ENCODE measurements around the gene BIRC7.

Gene BIRC7

DNA sequence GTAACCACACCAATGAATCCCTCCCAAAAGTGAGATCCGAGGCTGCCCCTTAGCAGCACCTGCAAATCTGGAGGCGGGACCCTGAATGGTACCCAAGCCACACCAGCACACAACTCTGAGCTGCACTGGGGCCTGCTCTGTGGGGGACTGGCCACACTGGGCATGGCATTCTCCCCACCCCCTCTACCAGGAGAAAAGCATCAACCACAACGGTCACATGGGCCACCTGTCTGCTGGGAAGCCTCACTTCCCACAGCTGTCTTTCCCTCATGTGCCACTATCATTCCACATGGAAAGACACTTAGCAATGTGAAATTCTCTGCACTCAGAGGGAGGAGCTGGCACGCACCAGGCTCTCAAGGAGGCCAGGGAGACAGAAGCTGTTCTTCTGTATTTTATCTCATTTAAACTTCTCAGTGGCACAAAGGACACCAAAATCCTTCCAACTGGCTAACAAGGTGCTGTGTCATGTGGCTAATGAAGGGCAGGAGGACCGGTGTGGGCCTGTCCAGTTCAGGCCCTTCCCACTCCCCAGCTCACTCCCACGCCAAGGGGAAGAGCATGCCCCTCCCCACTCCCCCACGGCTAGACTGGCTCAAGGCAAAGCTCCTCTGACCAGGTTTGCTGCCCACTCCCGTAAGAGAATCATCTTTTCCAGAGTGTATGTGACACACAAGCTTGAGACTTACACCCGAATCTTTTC lies 38.8 kb upstream of the BIRC7 start:
- Mint-ChIP-seq H3K27me3 (no peaks in the 10 kb centered on the region), H3K4me1 (peaks cover 22% of the 10 kb centered on the region), H3K9me3 (no peaks in the 10 kb centered on the region), H3K36me3 (ENCODE audit: low read depth) (peaks cover 32% of the 10 kb centered on the region), H3K4me3 (no peak overlapping the region), H3K27ac (no peak overlapping the region)
- ATAC-seq (no peak), DNase-seq (no peak)

- H3K4me1 Mint-ChIP-seq, result peaks cover 25% of the 10 kb centered on the region
- no peak for ATAC-seq
- DNase-seq, result no peak
- H3K4me3 Mint-ChIP-seq, result no peak overlapping the region
- no peaks in the 10 kb centered on the region for H3K9me3 Mint-ChIP-seq
- no peak overlapping the region for H3K27ac Mint-ChIP-seq
- H3K36me3 Mint-ChIP-seq (ENCODE audit: low read depth), result peaks cover 40% of the 10 kb centered on the region
- H3K27me3 Mint-ChIP-seq, result no peaks in the 10 kb centered on the region
Measured at GRCh38 chr20:63198606-63199005, 37.1 kb upstream of the BIRC7 start.

GRCh38 chr20:63202021-63202420 lies 33.7 kb upstream of the BIRC7 start:
- no peak overlapping the region for H3K27ac Mint-ChIP-seq
- H3K36me3 Mint-ChIP-seq (ENCODE audit: low read depth), result peaks cover 35% of the 10 kb centered on the region

DNA sequence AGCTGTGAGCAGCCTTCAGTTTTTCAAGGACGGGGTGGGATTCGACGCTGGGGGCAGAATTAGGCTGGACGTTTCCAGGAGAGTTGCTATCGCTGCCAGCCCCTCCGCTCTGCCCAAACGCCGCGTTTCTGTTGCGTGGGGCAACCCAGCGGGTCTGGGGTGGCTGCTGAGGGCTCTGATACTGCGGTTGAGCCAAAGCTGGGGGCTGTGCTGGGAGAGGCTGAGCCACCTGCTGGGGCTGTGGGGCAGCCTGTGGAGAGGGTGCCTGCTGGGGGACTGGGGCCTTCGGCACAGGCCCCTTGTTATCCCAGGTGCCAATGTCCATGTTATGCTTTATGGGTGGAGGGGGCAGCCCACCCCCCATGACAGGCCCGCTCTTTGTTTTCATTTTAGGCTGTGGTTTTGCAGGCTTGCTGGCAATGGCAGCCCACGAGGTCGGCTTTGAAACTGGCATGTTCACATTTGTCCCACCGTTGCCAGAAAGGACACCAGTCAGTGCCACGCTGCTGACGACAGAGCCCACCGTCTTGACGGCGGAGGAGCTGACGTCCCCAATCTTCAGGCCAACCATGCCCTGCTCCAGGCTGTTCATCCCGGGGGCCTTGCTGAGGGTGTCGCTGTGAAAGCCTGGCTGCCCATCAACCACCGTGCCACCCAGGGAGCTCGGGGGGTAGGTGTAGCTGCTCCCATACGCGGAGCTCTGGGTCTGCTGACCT lies 32.7 kb upstream of the BIRC7 start:
- ATAC-seq, result no peak
- Mint-ChIP-seq H3K27ac (no peak overlapping the region), H3K9me3 (no peaks in the 10 kb centered on the region), H3K4me3 (no peak overlapping the region), H3K4me1 (peaks cover 11% of the 10 kb centered on the region), H3K36me3 (ENCODE audit: low read depth) (peaks cover 40% of the 10 kb centered on the region), H3K27me3 (no peaks in the 10 kb centered on the region)
- DNase-seq, result no peak

More at GRCh38 chr20:63202021-63202420, 33.7 kb upstream of the BIRC7 start:
- DNase-seq (no peak), ATAC-seq (no peak)
- H3K9me3 Mint-ChIP-seq, result no peaks in the 10 kb centered on the region
- peaks cover 17% of the 10 kb centered on the region for H3K4me1 Mint-ChIP-seq
- H3K27me3 Mint-ChIP-seq, result no peaks in the 10 kb centered on the region
- no peak overlapping the region for H3K4me3 Mint-ChIP-seq

GRCh38 chr20:63204362-63204761 lies 31.3 kb upstream of the BIRC7 start:
- Mint-ChIP-seq H3K27ac (no peak overlapping the region), H3K4me3 (no peak overlapping the region), H3K36me3 (ENCODE audit: low read depth) (peaks cover 41% of the 10 kb centered on the region), H3K9me3 (no peaks in the 10 kb centered on the region), H3K4me1 (peaks cover 6% of the 10 kb centered on the region), H3K27me3 (no peaks in the 10 kb centered on the region)
- no peak for ATAC-seq
- DNase-seq, result no peak

DNA sequence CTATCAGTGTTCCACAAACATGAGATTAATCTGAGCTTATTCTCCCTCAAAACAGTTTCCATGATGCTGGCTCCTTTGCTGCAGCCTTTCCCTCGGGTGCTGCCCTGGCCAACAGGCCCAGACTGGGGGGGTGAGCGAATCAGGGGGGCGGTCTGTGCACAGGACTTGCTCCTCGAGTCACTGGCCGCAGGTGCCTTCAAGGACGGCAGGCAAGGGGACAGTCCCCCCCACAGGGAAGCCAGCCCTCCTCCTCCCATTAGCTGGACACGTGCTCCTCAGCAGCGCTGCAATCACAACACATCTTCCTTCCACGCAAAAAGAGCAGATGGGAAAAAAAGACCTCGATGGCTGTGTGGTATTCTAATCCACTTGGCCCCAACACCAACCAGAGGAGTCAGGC lies 29.8 kb upstream of the BIRC7 start:
- Mint-ChIP-seq H3K36me3 (ENCODE audit: low read depth) (peaks cover 45% of the 10 kb centered on the region), H3K9me3 (no peaks in the 10 kb centered on the region), H3K27me3 (no peaks in the 10 kb centered on the region), H3K27ac (no peak overlapping the region), H3K4me1 (peaks cover 15% of the 10 kb centered on the region), H3K4me3 (no peak overlapping the region)
- ATAC-seq (no peak), DNase-seq (no peak)

DNA sequence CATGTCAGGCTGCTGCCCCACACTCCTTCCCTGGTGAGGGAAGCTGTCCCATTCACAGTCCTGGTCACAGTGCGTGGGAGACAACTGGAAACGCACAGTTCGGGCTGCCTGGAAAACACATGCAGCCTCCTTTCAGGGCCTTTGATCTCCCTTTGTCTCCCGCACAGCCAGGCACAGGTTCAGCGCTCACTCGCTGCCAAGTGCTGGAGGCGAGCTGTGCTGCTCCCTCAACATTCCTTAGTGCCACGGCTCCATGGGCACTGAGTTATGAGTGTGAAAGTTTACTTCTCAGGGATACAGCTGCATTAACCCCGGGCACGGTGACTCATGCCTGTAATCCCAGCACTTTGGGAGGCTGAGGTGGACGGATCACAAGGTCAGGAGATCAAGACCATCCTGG lies 28.8 kb upstream of the BIRC7 start:
- no peaks in the 10 kb centered on the region for H3K27me3 Mint-ChIP-seq
- peaks cover 43% of the 10 kb centered on the region for H3K36me3 Mint-ChIP-seq (ENCODE audit: low read depth)
- H3K4me1 Mint-ChIP-seq, result peaks cover 17% of the 10 kb centered on the region
- H3K4me3 Mint-ChIP-seq, result no peak overlapping the region
- ATAC-seq, result no peak
- no peaks in the 10 kb centered on the region for H3K9me3 Mint-ChIP-seq
- H3K27ac Mint-ChIP-seq, result no peak overlapping the region
- DNase-seq, result no peak

DNA sequence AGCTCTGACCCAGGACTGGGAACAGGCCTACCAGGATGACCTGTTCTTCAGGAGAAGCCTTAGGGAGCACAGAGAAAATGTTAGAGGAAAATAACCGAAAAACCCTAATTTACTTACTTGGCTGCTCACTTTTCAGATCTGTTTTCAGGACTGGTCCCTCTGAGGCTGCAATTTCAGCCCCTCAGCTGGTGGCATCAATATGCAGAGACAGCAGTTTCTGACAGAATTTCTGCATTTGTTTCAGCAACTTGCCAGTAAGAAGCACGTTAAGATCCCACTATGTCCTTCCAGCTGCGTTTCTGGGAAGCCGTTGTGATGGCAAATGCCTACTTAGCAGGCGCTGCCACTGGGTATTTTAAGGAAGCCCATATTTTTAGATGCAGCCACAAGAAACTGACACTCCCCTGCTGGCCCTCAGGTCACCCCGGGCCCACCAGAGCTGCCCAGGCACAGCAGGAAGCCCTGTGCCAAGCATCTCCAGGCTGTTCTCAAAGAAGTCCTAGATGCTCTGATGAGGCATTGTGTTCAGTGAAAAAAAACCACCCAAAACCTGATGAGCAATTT lies 27.3 kb upstream of the BIRC7 start:
- peaks cover 27% of the 10 kb centered on the region for H3K4me1 Mint-ChIP-seq
- no peaks in the 10 kb centered on the region for H3K9me3 Mint-ChIP-seq
- H3K36me3 Mint-ChIP-seq (ENCODE audit: low read depth), result peaks cover 48% of the 10 kb centered on the region
- ATAC-seq (no peak), DNase-seq (no peak)
- no peak overlapping the region for H3K4me3 Mint-ChIP-seq
- no peak overlapping the region for H3K27ac Mint-ChIP-seq
- no peaks in the 10 kb centered on the region for H3K27me3 Mint-ChIP-seq

GRCh38 chr20:63210011-63210605 lies 25.6 kb upstream of the BIRC7 start:
- Mint-ChIP-seq H3K36me3 (ENCODE audit: low read depth) (peaks cover 60% of the 10 kb centered on the region), H3K27ac (no peak overlapping the region), H3K4me3 (no peak overlapping the region)

DNA sequence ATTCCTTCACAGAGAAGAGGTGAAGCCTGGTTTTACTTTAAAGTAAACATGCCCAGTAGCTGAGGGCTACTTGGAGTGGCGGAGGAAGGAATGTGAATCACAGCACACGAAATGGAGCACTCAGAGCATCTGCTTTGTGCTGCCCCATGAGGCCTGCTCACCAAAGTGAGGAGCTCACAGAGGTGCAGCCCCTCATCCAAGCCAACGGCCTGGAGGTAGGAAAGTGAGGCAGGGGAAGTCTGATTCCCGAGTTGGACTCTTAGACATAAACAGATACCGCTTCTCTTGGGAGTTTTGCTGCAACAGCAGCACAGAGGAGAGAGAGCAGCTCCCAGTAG lies 23.3 kb upstream of the BIRC7 start:
- no peak for DNase-seq
- ATAC-seq, result no peak
- H3K4me3 Mint-ChIP-seq, result peak overlapping the region; percentile 1
- no peaks in the 10 kb centered on the region for H3K27me3 Mint-ChIP-seq
- peak overlapping the region; percentile 62 for H3K27ac Mint-ChIP-seq
- peaks cover 57% of the 10 kb centered on the region for H3K36me3 Mint-ChIP-seq (ENCODE audit: low read depth)
- H3K4me1 Mint-ChIP-seq, result peaks cover 53% of the 10 kb centered on the region
- H3K9me3 Mint-ChIP-seq, result no peaks in the 10 kb centered on the region

More at GRCh38 chr20:63210011-63210605, 25.6 kb upstream of the BIRC7 start:
- ATAC-seq (no peak), DNase-seq (no peak)
- no peaks in the 10 kb centered on the region for H3K27me3 Mint-ChIP-seq
- H3K9me3 Mint-ChIP-seq, result no peaks in the 10 kb centered on the region
- peaks cover 44% of the 10 kb centered on the region for H3K4me1 Mint-ChIP-seq

GRCh38 chr20:63212792-63213191 lies 22.9 kb upstream of the BIRC7 start:
- H3K27me3 Mint-ChIP-seq, result no peaks in the 10 kb centered on the region

DNA sequence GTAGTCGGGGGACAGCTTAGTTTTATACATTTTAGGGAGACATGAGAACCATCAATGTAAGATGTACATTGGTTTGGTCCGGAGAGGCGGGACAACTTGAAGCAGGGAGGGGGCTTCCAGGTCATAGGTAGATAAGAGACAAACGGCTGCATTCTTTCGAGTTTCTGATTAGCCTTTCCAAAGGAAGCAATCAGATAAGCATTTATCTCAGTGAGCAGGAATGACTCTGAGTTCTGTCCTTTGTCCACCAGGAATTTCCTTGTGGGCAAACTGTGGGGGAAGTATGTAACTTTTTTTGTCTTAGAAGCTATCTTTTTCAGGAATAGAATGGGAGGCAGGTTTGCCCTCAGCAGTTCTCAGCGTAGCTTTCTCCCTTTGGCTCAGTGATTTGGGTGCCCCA lies 21.2 kb upstream of the BIRC7 start:
- no peaks in the 10 kb centered on the region for H3K9me3 Mint-ChIP-seq
- ATAC-seq (no peak), DNase-seq (no peak)
- peaks cover 48% of the 10 kb centered on the region for H3K36me3 Mint-ChIP-seq (ENCODE audit: low read depth)
- peak overlapping the region; percentile 97 for H3K4me3 Mint-ChIP-seq
- no peaks in the 10 kb centered on the region for H3K27me3 Mint-ChIP-seq
- H3K27ac Mint-ChIP-seq, result peak overlapping the region; percentile 93
- H3K4me1 Mint-ChIP-seq, result peaks cover 49% of the 10 kb centered on the region

More at GRCh38 chr20:63212792-63213191, 22.9 kb upstream of the BIRC7 start:
- Mint-ChIP-seq H3K27ac (no peak overlapping the region), H3K9me3 (no peaks in the 10 kb centered on the region), H3K36me3 (ENCODE audit: low read depth) (peaks cover 55% of the 10 kb centered on the region), H3K4me1 (peaks cover 53% of the 10 kb centered on the region), H3K4me3 (peak overlapping the region; percentile 63)
- ATAC-seq, result no peak
- no peak for DNase-seq

DNA sequence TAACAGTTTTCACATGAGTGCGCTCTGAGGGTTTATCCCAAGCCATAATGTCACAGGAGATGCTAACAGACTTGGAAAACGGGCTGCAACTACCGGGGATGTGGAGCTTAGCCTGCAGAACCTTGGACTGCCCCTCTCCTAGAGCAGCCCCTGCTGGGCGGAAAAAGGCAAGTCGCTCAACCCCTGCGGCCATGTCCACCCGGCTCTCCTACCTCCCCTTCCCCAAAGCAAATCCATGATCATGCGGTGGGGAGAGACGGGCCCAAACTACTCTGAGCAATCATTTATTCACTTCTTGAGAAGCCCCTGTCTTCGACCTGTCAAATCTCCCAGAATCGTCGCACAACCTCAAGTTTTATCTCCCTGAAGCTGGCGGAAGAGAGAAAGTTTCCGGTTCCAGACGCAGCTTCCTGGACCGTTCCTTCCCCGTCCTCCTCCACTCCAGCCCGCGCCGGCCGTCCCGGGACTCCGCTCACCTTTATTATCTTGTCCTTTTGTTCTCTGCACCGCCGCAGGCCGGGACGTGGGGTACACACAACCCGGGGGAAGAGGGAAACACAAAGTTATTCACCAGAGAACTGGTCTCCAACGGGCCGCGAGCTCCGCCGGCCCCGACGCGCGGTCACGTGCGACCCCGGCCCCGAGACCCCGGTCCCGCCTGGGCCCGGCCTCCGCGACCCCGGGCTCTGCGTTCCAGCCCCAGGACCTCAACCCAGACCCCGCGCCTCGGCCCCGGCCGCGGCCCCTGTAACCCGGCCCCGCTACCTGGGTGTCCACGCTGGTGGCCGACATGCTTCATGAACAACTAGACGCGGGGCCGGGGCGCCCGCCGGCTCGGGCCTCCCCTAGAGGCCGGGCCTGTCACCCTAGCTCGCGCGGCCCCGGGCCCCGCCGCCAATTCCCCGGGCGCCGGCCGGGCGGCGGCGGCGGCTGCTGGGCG lies 20.3 kb upstream of the BIRC7 start:
- DNase-seq (peak; percentile 28), ATAC-seq (peak; percentile 12)
- peak overlapping the region; percentile 97 for H3K4me3 Mint-ChIP-seq
- H3K4me1 Mint-ChIP-seq, result peaks cover 45% of the 10 kb centered on the region
- H3K27ac Mint-ChIP-seq, result peak overlapping the region; percentile 93
- H3K27me3 Mint-ChIP-seq, result peaks cover 5% of the 10 kb centered on the region
- H3K9me3 Mint-ChIP-seq, result no peaks in the 10 kb centered on the region
- peaks cover 42% of the 10 kb centered on the region for H3K36me3 Mint-ChIP-seq (ENCODE audit: low read depth)

Data from activated naive CD8-positive, alpha-beta T cell treated with anti-CD3 and anti-CD28 coated beads, Interleukin-2, amount 50 U/mL, for 24 hours (primary cell).